DND-41 (cell line): Measurements from ENCODE around the gene AP2M1.

Experiments used
- ATAC-seq: fragments of 200-7000 bp; cut with Tn5 transposase; 3 replicates; pipeline ENCODE4 v1.9.1; 2021; ENCODE audit warnings: low read depth; ENCODE audit not compliant: insufficient read depth
- DNase-seq: peaks from one replicate; pipeline ENCODE4 v3.0.0-alpha.2; 2020
- H2AFZ ChIP-seq: 2 replicates; pipeline ENCODE4 v1.6.0; 2012; ENCODE audit warnings: low read depth, low read length
- H3K27ac ChIP-seq: 2 replicates; pipeline ENCODE4 v1.5.1; 2012; ENCODE audit warnings: low read length, inconsistent platforms
- H3K27me3 ChIP-seq: fragments of 200-600 bp; sonication (generic); 2 replicates; pipeline ENCODE4 v1.6.0; 2012; ENCODE audit warnings: low read length, mild to moderate bottlenecking, inconsistent platforms; ENCODE audit not compliant: insufficient read depth, poor library complexity
- H3K36me3 ChIP-seq: 2 replicates; pipeline ENCODE4 v1.5.1; 2012; ENCODE audit warnings: low read length, inconsistent platforms; ENCODE audit not compliant: insufficient read depth
- H3K4me1 ChIP-seq: 2 replicates; pipeline ENCODE4 v1.5.1; 2012; ENCODE audit warnings: mild to moderate bottlenecking, low read length; ENCODE audit not compliant: insufficient read depth
- H3K4me2 ChIP-seq: 2 replicates; pipeline ENCODE4 v1.6.0; 2012; ENCODE audit warnings: mild to moderate bottlenecking, moderate library complexity, low read length, inconsistent platforms; ENCODE audit not compliant: insufficient read depth
- H3K4me3 ChIP-seq, 2 experiments: fragments of 200-600 bp in 1 of 2; shearing (Covaris generic) in 1 of 2; 2 replicates each; pipeline ENCODE4 v1.5.1; 2012 to 2016; ENCODE audit warnings: inconsistent platforms in 2 of 2, low read length in 2 of 2, mild to moderate bottlenecking in 2 of 2, low read depth in 1 of 2, moderate library complexity in 1 of 2
- H3K79me2 ChIP-seq: 2 replicates; pipeline ENCODE4 v1.6.0; 2012; ENCODE audit warnings: low read length, inconsistent platforms; ENCODE audit not compliant: insufficient read depth
- H3K9ac ChIP-seq: 2 replicates; pipeline ENCODE4 v1.6.0; 2012; ENCODE audit warnings: low read depth, mild to moderate bottlenecking, inconsistent platforms, low read length, moderate library complexity
- H3K9me3 ChIP-seq: 2 replicates; pipeline ENCODE4 v1.5.1; 2012; ENCODE audit warnings: low read length, moderate library complexity, mild to moderate bottlenecking, inconsistent platforms; ENCODE audit not compliant: insufficient read depth, severe bottlenecking
- H4K20me1 ChIP-seq: 2 replicates; pipeline ENCODE4 v1.6.0; 2012; ENCODE audit warnings: low read length; ENCODE audit not compliant: insufficient read depth
- CTCF ChIP-seq: IDR thresholded peaks from 2 replicates; pipeline ENCODE4 v1.5.1; 2012; ENCODE audit warnings: borderline replicate concordance, low read length, moderate library complexity, mild to moderate bottlenecking; ENCODE audit not compliant: poor library complexity, severe bottlenecking; ENCODE audit errors: extremely low read depth
- EZH2 ChIP-seq: IDR thresholded peaks from 3 replicates; pipeline ENCODE4 v1.6.1; 2012; ENCODE audit warnings: borderline replicate concordance, low read depth, mild to moderate bottlenecking, moderate library complexity, low read length, inconsistent platforms; ENCODE audit not compliant: severe bottlenecking

AP2M1 gene

GRCh38 chr3:184168363-184169120 lies 6.1 kb upstream of the AP2M1 start:
- Histone ChIP-seq H2AFZ (no peak overlapping the region), H3K36me3 (peaks cover 81% of the 10 kb centered on the region), H3K79me2 (peaks cover 1% of the 10 kb centered on the region; the same call in 1 of the 2 replicates), H3K4me3 (no peak overlapping the region), H3K27ac (no peak overlapping the region), H3K27me3 (no peaks in the 10 kb centered on the region), H4K20me1 (peaks cover 17% of the 10 kb centered on the region), H3K9me3 (no peaks in the 10 kb centered on the region), H3K9ac (no peak overlapping the region), H3K4me1 (no peaks in the 10 kb centered on the region), H3K4me2 (no peak overlapping the region)
- no peak for TF ChIP-seq EZH2
- no peak for TF ChIP-seq CTCF
- DNase-seq (no peak), ATAC-seq (no peak)

GRCh38 chr3:184169896-184170875 lies 4.5 kb upstream of the AP2M1 start:
- TF ChIP-seq EZH2 (no peak), CTCF (no peak)
- H3K36me3 ChIP-seq, result peaks cover 68% of the 10 kb centered on the region

GRCh38 chr3:184171562-184171961 lies 3.1 kb upstream of the AP2M1 start:
- peaks cover 56% of the 10 kb centered on the region for H3K36me3 ChIP-seq
- H3K4me1 ChIP-seq, result peaks cover 20% of the 10 kb centered on the region
- no peak overlapping the region for H3K27ac ChIP-seq

More at GRCh38 chr3:184169896-184170875, 4.5 kb upstream of the AP2M1 start:
- Histone ChIP-seq H3K27me3 (no peaks in the 10 kb centered on the region), H3K4me3 (no peak overlapping the region), H3K9ac (no peak overlapping the region), H3K79me2 (peaks cover 5% of the 10 kb centered on the region), H3K9me3 (no peaks in the 10 kb centered on the region), H4K20me1 (peaks cover 5% of the 10 kb centered on the region; the same call in 1 of the 2 replicates), H2AFZ (no peak overlapping the region), H3K27ac (no peak overlapping the region), H3K4me2 (no peak overlapping the region), H3K4me1 (peaks cover 8% of the 10 kb centered on the region)
- ATAC-seq (no peak), DNase-seq (no peak)

More at GRCh38 chr3:184171562-184171961, 3.1 kb upstream of the AP2M1 start:
- H4K20me1 ChIP-seq, result no peaks in the 10 kb centered on the region; the same call in 1 of the 2 replicates
- ATAC-seq, result no peak
- no peaks in the 10 kb centered on the region for H3K9me3 ChIP-seq
- H3K4me2 ChIP-seq, result no peak overlapping the region
- TF ChIP-seq CTCF (no peak), EZH2 (no peak)
- H3K4me3 ChIP-seq, result no peak overlapping the region
- no peak overlapping the region for H3K9ac ChIP-seq
- peaks cover 19% of the 10 kb centered on the region for H3K79me2 ChIP-seq
- no peak for DNase-seq
- no peaks in the 10 kb centered on the region for H3K27me3 ChIP-seq
- H2AFZ ChIP-seq, result no peak overlapping the region
